HG03342 (cell line): ENCODE results near the gene SLC9A3.
"Not testable (repeated sequence)": the region's sequence is repeated elsewhere in the genome, so short reads cannot be mapped to it uniquely, and the experiment has no call there.

Experiments used
- ATAC-seq: cut with Tn5 transposase; IDR thresholded peaks from one replicate; pipeline ENCODE4 v1.9.1; 2021; ENCODE audit warnings: mild to moderate bottlenecking, moderate library complexity; ENCODE audit not compliant: unreplicated experiment

SLC9A3 gene

DNA sequence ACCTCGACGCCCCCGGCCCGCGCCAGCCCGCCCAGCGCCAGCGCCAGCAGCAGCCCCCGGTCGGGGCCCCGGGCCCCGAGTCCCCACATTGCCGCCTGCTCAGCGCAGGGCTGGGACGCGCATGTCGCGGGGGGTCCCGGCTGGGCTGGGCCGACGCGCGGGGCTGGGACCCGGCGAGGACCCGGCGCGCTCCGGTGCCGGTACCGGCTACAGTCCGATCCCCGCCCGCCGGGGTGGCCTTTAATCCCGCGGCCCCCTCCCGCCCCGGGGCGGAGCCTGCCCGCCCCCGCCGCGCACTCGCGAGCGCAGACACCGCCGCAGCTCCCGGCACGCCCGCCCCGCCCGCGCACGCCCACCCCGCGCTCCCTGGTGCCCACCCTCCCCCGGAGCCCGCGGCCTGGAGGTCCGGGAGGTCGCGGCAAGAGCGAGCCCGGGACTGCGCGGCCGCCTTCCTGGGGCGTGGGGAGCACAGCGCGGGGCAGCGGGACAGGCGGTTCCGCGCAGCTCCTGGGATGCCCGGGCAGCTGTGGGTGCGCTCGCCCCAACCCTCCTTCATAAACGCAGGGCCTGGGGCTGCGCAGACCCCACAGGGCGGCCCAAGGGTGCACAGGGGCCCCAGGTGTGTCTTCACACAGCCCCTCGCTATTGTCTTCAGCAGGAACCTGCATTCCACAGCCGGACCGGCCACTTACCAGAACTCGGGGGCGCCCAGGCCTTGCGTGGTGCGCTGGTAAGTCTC is at the start of gene SLC9A3:
SLC9A3 (minus strand) TSS at position 216 of the 739 bp plus-strand sequence.
- ATAC-seq = no peak

- no peak for ATAC-seq
These were observed 49.7 kb upstream of the SLC9A3 start for GRCh38 chr5:573976-574375.

DNA sequence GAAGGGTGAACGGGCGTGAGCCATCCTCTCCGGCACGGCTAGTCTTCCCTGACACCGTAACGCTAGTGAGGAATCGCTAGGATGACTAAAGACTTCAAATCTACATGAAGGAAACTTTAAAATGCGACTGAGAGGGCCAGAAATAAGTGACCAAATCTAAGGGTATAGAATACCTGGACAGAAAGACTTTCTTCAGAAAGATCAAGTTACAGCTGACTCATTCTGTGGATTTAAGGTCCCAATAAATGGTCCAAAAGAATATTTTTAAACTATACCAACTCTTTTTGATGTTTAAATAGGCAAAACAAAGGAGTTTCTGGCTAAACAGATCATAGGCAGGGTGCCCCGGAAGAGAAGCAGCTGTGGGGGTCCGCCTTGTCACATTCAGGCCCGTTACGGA is 49.0 kb upstream of the SLC9A3 start:
- no peak for ATAC-seq

GRCh38 chr5:572398-573019 is 48.3 kb upstream of the SLC9A3 start:
- no peak for ATAC-seq

DNA sequence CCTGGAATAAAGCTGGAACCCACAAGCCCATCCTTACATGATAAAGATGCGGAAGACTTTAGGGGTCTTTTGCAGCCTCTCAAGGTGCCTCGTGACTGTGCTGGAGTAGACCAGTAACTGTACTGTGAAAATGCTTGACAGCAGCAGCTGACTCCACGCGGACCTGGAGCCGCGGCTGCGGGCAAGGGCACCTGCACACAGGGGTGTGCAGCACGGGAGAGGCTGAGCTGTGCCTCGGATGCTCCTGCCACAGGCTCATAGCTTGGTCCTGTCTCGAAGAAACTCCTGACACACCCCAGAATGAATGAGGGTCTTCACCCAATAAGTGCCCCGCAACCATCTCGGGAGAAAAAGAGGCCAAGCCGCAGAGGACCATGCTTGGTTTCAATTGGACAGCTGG is 47.5 kb upstream of the SLC9A3 start:
- ATAC-seq = no peak

- no peak for ATAC-seq
These were observed 46.6 kb upstream of the SLC9A3 start for GRCh38 chr5:570886-571285.

DNA sequence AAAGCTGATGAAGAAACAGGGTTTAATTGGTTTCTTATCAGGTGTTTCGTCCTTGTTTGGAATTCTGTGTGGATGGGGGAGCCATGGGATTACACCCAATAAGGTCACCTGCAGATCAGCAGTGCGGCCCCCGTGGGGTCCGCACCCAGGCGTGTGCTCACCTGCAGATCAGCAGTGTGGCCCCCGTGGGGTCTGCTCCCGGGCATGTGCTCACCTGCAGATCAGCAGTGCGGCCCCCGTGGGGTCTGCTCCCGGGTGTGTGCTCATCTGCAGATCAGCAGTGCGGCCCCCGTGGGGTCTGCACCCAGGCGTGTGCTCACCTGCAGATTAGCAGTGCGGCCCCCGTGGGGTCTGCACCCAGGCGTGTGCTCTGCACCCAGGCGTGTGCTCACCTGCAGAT is 46.2 kb upstream of the SLC9A3 start:
- ATAC-seq = no peak

DNA sequence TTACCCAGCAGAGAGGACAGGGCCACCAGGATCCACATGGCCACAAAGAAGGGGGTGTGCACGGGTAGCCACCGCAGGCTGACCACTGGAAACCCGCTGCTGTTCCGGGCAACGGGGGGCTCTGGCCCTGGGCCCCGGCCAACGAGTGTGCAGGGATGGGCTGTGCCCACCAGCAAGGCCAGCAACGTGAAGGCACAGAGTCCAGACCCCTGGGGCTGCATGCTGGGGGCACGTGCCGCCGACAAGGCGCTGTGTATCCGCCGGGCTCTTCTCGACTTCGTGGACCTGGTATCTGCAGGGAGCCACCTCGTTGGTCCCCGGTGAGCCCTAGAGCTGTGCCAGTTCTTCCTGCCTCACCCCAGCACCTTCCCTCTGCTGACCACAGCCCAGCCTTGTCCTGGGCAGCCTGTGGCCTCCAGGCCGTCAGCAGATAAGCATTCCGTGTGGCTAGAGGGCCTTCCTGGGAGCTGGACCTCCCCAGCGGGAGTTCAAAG is 45.7 kb upstream of the SLC9A3 start:
- no peak for ATAC-seq

- no peak for ATAC-seq
These were observed 45.2 kb upstream of the SLC9A3 start for GRCh38 chr5:569358-569867.

DNA sequence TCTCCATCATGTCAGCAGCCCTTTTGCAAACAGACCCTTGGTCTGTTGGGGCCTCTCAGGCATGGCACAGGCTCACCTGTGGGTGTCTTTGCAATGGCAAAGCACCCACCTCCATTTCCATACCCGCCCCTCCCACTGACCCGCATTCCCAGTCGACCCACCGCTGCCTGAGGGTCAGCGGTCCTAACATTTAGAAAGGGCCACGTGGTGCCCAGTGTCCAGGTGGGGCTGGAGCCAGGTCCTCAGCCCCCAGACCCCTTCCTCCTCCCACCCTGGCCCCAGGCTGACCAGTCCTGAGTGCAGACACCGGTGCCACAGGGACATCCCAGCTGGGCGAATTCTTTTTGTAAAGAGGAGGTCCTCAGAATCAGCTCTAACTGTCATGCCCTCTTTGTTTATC is 44.6 kb upstream of the SLC9A3 start:
- ATAC-seq = no peak

GRCh38 chr5:568061-568781 is 44.0 kb upstream of the SLC9A3 start:
- ATAC-seq = no peak

DNA sequence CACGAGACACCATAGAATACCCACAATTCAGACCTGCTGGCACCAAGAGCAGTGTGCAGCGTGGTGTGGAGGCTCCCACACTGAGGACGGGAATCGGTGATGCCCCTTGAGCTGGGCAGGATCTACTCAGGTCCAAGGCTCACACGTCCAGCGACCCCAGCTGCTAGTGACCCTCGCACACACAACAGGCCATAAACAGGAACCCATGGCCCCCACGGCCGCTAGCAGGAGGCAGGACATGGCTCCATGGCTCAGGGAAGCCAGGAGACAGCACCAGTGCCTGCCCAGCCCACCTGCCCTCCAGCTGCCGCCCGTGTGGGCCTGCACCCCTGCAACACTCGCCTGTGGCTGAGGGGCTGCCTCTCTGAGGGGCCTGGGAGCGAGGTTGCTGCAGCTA is 43.4 kb upstream of the SLC9A3 start:
- ATAC-seq = no peak

GRCh38 chr5:566636-567309 is 42.5 kb upstream of the SLC9A3 start:
- no peak for ATAC-seq

DNA sequence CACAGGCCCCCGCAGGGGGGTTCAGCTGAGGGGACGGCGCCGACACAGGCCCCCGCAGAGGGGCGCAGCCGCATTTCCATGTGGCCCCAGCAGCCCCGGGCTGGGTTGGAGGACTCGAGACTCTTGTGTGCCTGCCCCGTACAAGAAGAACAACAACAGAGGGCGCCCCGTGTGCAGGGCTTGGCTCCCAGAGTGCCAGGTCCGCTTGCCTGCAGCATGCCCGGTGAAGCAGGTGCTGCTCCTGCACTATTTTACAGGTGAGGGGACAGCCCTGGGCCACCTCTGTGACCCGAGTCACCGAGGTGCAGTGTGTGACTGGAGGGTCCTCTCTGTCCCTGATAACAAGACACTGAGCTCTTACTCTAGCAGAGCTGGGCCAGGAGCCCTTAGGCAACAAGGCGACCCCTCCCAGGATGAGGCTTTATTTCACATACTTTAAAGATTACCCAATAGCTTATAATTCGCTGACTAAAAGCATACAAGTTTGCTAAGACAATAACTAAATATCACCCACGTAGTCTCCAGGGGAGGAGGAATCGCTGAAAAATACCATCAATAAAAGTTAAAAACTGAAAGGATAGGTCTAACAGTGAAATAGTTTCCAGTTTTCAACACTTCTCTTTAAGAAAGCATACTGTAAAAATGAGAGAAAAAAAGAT is 41.7 kb upstream of the SLC9A3 start:
- ATAC-seq = no peak

GRCh38 chr5:561408-561807 is 37.2 kb upstream of the SLC9A3 start:
- ATAC-seq = no peak

- ATAC-seq = no peak
These were observed 36.5 kb upstream of the SLC9A3 start for GRCh38 chr5:560792-561166.

DNA sequence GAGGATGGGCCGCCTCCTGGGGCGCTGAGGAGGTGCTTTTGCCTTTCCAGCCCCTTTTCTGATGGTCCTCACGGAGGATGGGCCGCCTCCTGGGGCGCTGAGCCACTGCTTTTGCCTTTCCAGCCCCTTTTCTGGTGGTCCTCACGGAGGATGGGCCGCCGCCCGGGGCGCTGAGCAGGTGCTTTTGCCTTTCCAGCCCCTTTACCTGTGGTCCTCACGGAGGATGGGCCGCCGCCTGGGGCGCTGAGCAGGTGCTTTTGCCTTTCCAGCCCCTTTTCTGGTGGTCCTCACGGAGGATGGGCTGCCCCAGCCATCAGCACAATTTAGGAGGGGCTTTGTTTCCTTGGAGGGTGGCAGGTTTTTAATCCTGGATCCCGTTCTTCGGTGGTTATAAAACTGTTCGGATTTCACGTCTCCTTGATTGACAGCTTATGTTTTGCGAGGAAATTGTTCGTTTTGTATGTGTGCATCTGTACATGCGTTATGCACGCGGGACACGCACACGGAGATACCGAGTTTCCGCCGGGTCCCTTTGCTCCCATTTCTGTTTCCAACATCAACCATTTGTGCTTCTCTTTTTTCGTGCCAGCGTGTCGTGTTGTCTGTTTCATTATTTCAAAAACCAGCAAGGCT is 34.7 kb upstream of the SLC9A3 start:
- ATAC-seq = no peak

DNA sequence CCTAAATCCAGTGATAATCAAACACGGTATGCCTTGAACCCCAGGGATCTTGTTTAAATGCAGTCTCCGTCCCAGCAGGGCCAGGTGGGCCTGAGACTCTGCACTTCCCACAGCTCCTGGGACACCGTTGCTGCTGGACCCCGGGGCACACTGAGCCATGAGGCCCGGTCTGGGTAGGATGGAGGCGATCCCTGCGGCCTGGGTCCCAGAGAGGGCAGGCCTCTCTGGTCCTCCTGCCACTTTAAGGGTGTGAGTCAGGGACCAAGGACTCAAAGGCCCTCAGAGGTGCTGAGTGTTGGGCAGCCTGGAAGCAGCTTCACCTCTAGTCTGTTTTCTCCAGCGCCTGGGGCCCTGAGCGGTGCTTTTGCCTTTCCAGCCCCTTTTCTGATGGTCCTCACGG is 34.1 kb upstream of the SLC9A3 start:
- no peak for ATAC-seq

GRCh38 chr5:557917-558316 is 33.7 kb upstream of the SLC9A3 start:
- not testable (repeated sequence) for ATAC-seq

DNA sequence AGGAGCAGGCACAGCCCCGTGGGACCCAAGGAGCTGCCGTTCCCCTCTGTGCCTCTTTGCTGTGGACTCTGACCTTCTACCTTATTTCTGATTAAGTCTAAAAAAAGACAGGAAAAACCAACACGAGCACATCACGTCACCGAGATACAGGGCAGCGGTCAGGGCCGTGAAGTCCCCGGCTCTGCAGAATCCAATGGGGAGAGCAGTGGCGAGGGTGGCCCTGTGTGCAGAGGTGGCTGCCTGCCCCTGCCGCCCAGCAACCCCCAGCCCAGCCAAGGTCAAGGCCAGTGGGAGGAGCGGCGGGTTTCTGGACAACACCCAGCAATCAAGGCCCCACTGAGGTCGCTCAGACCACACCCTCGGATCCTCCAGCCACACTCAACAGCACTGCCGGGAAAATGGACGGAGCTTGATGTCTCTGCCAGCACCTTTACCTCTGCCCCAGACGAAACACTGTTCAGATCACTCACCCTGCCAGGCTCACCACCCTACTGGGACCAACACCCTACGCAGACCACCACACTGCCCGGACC is 32.7 kb upstream of the SLC9A3 start:
- ATAC-seq = no peak
